ENCODE results near the gene DBF4B.

The DBF4B gene

DNA sequence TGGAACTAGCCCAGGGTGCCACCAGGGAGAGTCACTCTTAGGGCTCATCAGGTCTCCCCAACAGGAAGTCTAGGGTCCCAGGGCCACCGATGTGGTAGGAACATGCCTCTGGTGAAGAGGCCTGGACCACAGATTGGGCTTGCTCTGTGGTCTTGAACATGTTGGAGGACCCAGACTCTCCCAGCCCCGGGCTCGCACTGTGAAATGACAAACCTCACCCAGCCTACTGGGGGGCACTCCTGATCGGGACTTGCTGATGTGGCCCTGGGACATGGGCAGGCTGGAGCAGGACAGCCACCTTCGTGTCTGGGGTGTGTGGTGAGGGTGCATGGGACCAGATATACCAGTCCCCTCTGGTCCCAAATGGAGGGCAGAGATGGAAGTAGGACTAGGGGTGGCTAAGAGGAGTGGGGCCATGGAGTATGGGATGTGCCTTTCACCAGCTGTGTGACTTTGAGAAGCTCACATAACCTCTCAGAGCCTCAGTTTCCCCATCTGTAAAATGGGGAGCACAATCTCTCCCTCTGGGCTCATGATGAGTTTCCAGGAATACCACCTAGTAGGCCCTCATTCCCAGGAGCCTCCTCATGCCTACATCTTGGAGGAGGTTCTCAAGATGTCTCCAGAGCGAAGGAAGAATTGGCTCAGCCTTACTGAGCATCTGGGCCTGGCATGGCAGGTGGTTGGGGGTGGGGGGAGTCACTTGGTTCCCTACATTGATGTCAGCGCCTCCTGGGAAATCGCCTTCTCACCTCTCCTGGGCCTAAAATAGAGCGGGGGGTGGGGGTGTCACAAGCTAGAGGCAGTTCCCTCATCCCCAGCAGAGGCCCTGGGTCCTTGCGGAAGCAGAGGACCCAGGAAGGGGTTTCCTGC, 48.8 kb downstream of the DBF4B start:
- H3K4me3 ChIP-seq (ENCODE audit: control insufficient read depth, low read depth, low read length), result no peak overlapping the region
- TF ChIP-seq CTCF (conservative IDR thresholded peaks at IDR 0.05; ENCODE audit: control insufficient read depth, insufficient read depth, low read depth, low read length), result no peak
- no peak for DNase-seq (ENCODE audit: low read depth)

- no peak for TF ChIP-seq CTCF (conservative IDR thresholded peaks at IDR 0.05; ENCODE audit: control insufficient read depth, insufficient read depth, low read depth, low read length)
- DNase-seq (ENCODE audit: low read depth), result no peak
- H3K4me3 ChIP-seq (ENCODE audit: control insufficient read depth, low read depth, low read length), result no peak overlapping the region
Measured at GRCh38 chr17:44757918-44758413, 49.5 kb downstream of the DBF4B start.

- TF ChIP-seq CTCF (conservative IDR thresholded peaks at IDR 0.05; ENCODE audit: control insufficient read depth, insufficient read depth, low read depth, low read length), result no peak
- H3K4me3 ChIP-seq (ENCODE audit: control insufficient read depth, low read depth, low read length), result peak within 1 kb of the TSS; percentile 13
- DNase-seq (ENCODE audit: low read depth), result no peak
Measured at GRCh38 chr17:44758414-44759085, 50.1 kb downstream of the DBF4B start, which contains the start of gene ADAM11. Gene ADAM11, plus strand, starts transcription at chr17:44758988. Its CDS starts 212 bp downstream, at chr17:44759200.

- no peak for DNase-seq (ENCODE audit: low read depth)
- peak overlapping the region; percentile 13 for H3K4me3 ChIP-seq (ENCODE audit: control insufficient read depth, low read depth, low read length)
Measured at GRCh38 chr17:44759086-44759915, 50.8 kb downstream of the DBF4B start.

GRCh38 chr17:44759916-44760243, 51.4 kb downstream of the DBF4B start:
- no peak for TF ChIP-seq CTCF (conservative IDR thresholded peaks at IDR 0.05; ENCODE audit: control insufficient read depth, insufficient read depth, low read depth, low read length)
- DNase-seq (ENCODE audit: low read depth), result no peak
- H3K4me3 ChIP-seq (ENCODE audit: control insufficient read depth, low read depth, low read length), result no peak overlapping the region

More at GRCh38 chr17:44759086-44759915, 50.8 kb downstream of the DBF4B start:
- TF ChIP-seq CTCF (conservative IDR thresholded peaks at IDR 0.05; ENCODE audit: control insufficient read depth, insufficient read depth, low read depth, low read length), result no peak

Data from fibroblast of mammary gland (primary cell).